ENCODE data around the gene PDE4B.

Gene PDE4B

GRCh38 chr1:66357021-66357420 lies 564.3 kb downstream of the PDE4B start:
- H3K9me3 Mint-ChIP-seq: no peaks in the 10 kb centered on the region
- DNase-seq (no peak), ATAC-seq (no peak)
- peak overlapping the region in 1 of 2 donors; percentile 26 for H3K4me3 Mint-ChIP-seq
- no peak overlapping the region for H3K27ac Mint-ChIP-seq
- H3K27me3 Mint-ChIP-seq: no peaks in the 10 kb centered on the region
- peaks cover 91% of the 10 kb centered on the region for H3K4me1 Mint-ChIP-seq

- no peak for DNase-seq
- H3K4me1 Mint-ChIP-seq: peaks cover 91% of the 10 kb centered on the region
- H3K4me3 Mint-ChIP-seq: no peak overlapping the region
- peak overlapping the region in 1 of 2 donors; percentile 4 for H3K27ac Mint-ChIP-seq
- H3K27me3 Mint-ChIP-seq: no peaks in the 10 kb centered on the region
- H3K9me3 Mint-ChIP-seq: no peaks in the 10 kb centered on the region
- ATAC-seq: no peak
Measured at GRCh38 chr1:66357478-66358197, 564.9 kb downstream of the PDE4B start.

GRCh38 chr1:66359269-66359668 lies 566.6 kb downstream of the PDE4B start:
- no peaks in the 10 kb centered on the region for H3K27me3 Mint-ChIP-seq
- ATAC-seq: no peak
- no peaks in the 10 kb centered on the region for H3K9me3 Mint-ChIP-seq
- H3K27ac Mint-ChIP-seq: peak overlapping the region in 1 of 2 donors; percentile 93
- H3K4me3 Mint-ChIP-seq: no peak overlapping the region
- H3K4me1 Mint-ChIP-seq: peaks cover 86% of the 10 kb centered on the region
- no peak for DNase-seq

GRCh38 chr1:66359815-66360214 lies 567.1 kb downstream of the PDE4B start:
- no peak overlapping the region for H3K27ac Mint-ChIP-seq
- H3K27me3 Mint-ChIP-seq: no peaks in the 10 kb centered on the region
- no peaks in the 10 kb centered on the region for H3K9me3 Mint-ChIP-seq
- DNase-seq: no peak
- H3K4me3 Mint-ChIP-seq: no peak overlapping the region
- no peak for ATAC-seq
- peaks cover 86% of the 10 kb centered on the region for H3K4me1 Mint-ChIP-seq

- ATAC-seq (peak; percentile 54), DNase-seq (no peak)
- no peaks in the 10 kb centered on the region for H3K27me3 Mint-ChIP-seq
- no peak overlapping the region for H3K4me3 Mint-ChIP-seq
- peaks cover 88% of the 10 kb centered on the region for H3K4me1 Mint-ChIP-seq
- no peaks in the 10 kb centered on the region for H3K9me3 Mint-ChIP-seq
- no peak overlapping the region for H3K27ac Mint-ChIP-seq
Measured at GRCh38 chr1:66360285-66360724, 567.6 kb downstream of the PDE4B start.

GRCh38 chr1:66364578-66365391 lies 572.1 kb downstream of the PDE4B start:
- no peaks in the 10 kb centered on the region for H3K9me3 Mint-ChIP-seq
- peak overlapping the region; percentile 4 to 15 for H3K27ac Mint-ChIP-seq
- H3K4me3 Mint-ChIP-seq: peak overlapping the region; percentile 16 to 34
- peaks cover 85% of the 10 kb centered on the region for H3K4me1 Mint-ChIP-seq
- peak; percentile 79 for ATAC-seq
- H3K27me3 Mint-ChIP-seq: no peaks in the 10 kb centered on the region
- DNase-seq: no peak

GRCh38 chr1:66365635-66366034 lies 572.9 kb downstream of the PDE4B start:
- Mint-ChIP-seq H3K27ac (no peak overlapping the region), H3K4me1 (peaks cover 86% of the 10 kb centered on the region), H3K9me3 (no peaks in the 10 kb centered on the region), H3K4me3 (no peak overlapping the region), H3K27me3 (no peaks in the 10 kb centered on the region)
- ATAC-seq: no peak
- DNase-seq: no peak

GRCh38 chr1:66366634-66367033 lies 573.9 kb downstream of the PDE4B start:
- H3K27ac Mint-ChIP-seq: no peak overlapping the region
- H3K27me3 Mint-ChIP-seq: no peaks in the 10 kb centered on the region
- peak; percentile 39 for ATAC-seq
- H3K4me3 Mint-ChIP-seq: peak overlapping the region; percentile 20 to 49
- no peak for DNase-seq
- no peaks in the 10 kb centered on the region for H3K9me3 Mint-ChIP-seq
- peaks cover 91% of the 10 kb centered on the region for H3K4me1 Mint-ChIP-seq

- peak overlapping the region; percentile 8 to 49 for H3K4me3 Mint-ChIP-seq
- DNase-seq (no peak), ATAC-seq (no peak)
- no peaks in the 10 kb centered on the region for H3K27me3 Mint-ChIP-seq
- no peaks in the 10 kb centered on the region for H3K9me3 Mint-ChIP-seq
- H3K4me1 Mint-ChIP-seq: peaks cover 91% of the 10 kb centered on the region
- H3K27ac Mint-ChIP-seq: no peak overlapping the region
Measured at GRCh38 chr1:66367369-66367768, 574.7 kb downstream of the PDE4B start.

GRCh38 chr1:66368261-66368660 lies 575.6 kb downstream of the PDE4B start:
- ATAC-seq (no peak), DNase-seq (no peak)
- Mint-ChIP-seq H3K4me1 (peaks cover 92% of the 10 kb centered on the region), H3K27me3 (no peaks in the 10 kb centered on the region), H3K9me3 (no peaks in the 10 kb centered on the region), H3K4me3 (no peak overlapping the region), H3K27ac (no peak overlapping the region)

GRCh38 chr1:66370462-66370971 lies 577.8 kb downstream of the PDE4B start:
- DNase-seq: peak in 1 of 2 donors; percentile 44
- Mint-ChIP-seq H3K4me3 (peak overlapping the region; percentile 16 to 60), H3K27me3 (no peaks in the 10 kb centered on the region), H3K27ac (peak overlapping the region; percentile 39 to 84), H3K4me1 (peaks cover 93% of the 10 kb centered on the region), H3K9me3 (no peaks in the 10 kb centered on the region)
- ATAC-seq: peak; percentile 57

- ATAC-seq: peak; percentile 22
- peak overlapping the region; percentile 62 to 81 for H3K27ac Mint-ChIP-seq
- peak in 1 of 2 donors; percentile 45 for DNase-seq
- H3K27me3 Mint-ChIP-seq: no peaks in the 10 kb centered on the region
- H3K4me1 Mint-ChIP-seq: peaks cover 93% of the 10 kb centered on the region
- H3K9me3 Mint-ChIP-seq: no peaks in the 10 kb centered on the region
- H3K4me3 Mint-ChIP-seq: peak overlapping the region; percentile 55 to 67
Measured at GRCh38 chr1:66371233-66372005, 578.7 kb downstream of the PDE4B start.

- no peaks in the 10 kb centered on the region for H3K27me3 Mint-ChIP-seq
- no peaks in the 10 kb centered on the region for H3K9me3 Mint-ChIP-seq
- peak overlapping the region; percentile 53 to 67 for H3K4me3 Mint-ChIP-seq
- peaks cover 83% of the 10 kb centered on the region for H3K4me1 Mint-ChIP-seq
- DNase-seq (no peak), ATAC-seq (no peak)
- peak overlapping the region; percentile 78 to 92 for H3K27ac Mint-ChIP-seq
Measured at GRCh38 chr1:66372522-66373101, 579.9 kb downstream of the PDE4B start.

- no peaks in the 10 kb centered on the region for H3K9me3 Mint-ChIP-seq
- no peaks in the 10 kb centered on the region for H3K27me3 Mint-ChIP-seq
- no peak for DNase-seq
- peak overlapping the region; percentile 78 to 92 for H3K27ac Mint-ChIP-seq
- ATAC-seq: no peak
- peak overlapping the region; percentile 53 to 67 for H3K4me3 Mint-ChIP-seq
- peaks cover 78% of the 10 kb centered on the region for H3K4me1 Mint-ChIP-seq
Measured at GRCh38 chr1:66373157-66373591, 580.5 kb downstream of the PDE4B start.

- DNase-seq (no peak), ATAC-seq (peak; percentile 42)
- H3K4me3 Mint-ChIP-seq: peak overlapping the region in 1 of 2 donors; percentile 67
- H3K4me1 Mint-ChIP-seq: peaks cover 72% of the 10 kb centered on the region
- no peaks in the 10 kb centered on the region for H3K9me3 Mint-ChIP-seq
- no peaks in the 10 kb centered on the region for H3K27me3 Mint-ChIP-seq
- H3K27ac Mint-ChIP-seq: peak overlapping the region; percentile 78 to 87
Measured at GRCh38 chr1:66374148-66374547, 581.5 kb downstream of the PDE4B start.

All from stimulated activated naive CD8-positive, alpha-beta T cell treated with anti-CD3 and anti-CD28 coated beads, Interleukin-15, amount 100 ng/mL, for 72 hours (primary cell).